Left cardiac atrium (tissue), 4 donors: ENCODE results near the gene SLC2A6. TPM values are rescaled to one million over a fixed set of nuclear protein-coding genes. Genes with fewer than 3 reads are reported as not detected.

Experiments
- ATAC-seq, 2 donors: fragments of 200-7000 bp; cut with Tn5 transposase; one replicate each; pipeline ENCODE4 v1.9.1; 2020; ENCODE audit warnings: mild to moderate bottlenecking in 2 of 2, moderate library complexity in 2 of 2
- DNase-seq: peaks from one replicate; pipeline ENCODE4 v3.0.0-alpha.2; 2020
- intact Hi-C, 2 donors: fragments of 100-400 bp; cut with DNase I; formaldehyde crosslinking; loops; one replicate each; pipeline versions ENCODE4 v1.14.1 to v1.15.1; 2022 to 2023
- total RNA-seq, 2 donors: library from RNA; stranded (reverse); fragmentation: NEBNext Ultra II Directional; extraction: Animal tissue kit (Norgen Biotek cat#: 25700); gene quantifications; one replicate each; pipeline ENCODE4 v1.2.1, GENCODE V29; 2021
- donor health status: DM: no; HTN: yes; CAD: no.
- donor health status: DM: no; HTN: yes; CAD: no; lungs with severe emphysema.
- donor health status: DM: yes; HTN: yes; CAD: no.
- donor health status: Dilated cardiomyopathy.

SLC2A6 gene
- total RNA-seq, 2 donors from 2014 or later, result 4.3 to 7.4 TPM

- ATAC-seq (no peak), DNase-seq (no peak)
- intact Hi-C loops, result no loop called here
These were observed 53.8 kb downstream of the SLC2A6 start for GRCh38 chr9:133425049-133425632.

GRCh38 chr9:133424187-133424586 is 54.7 kb downstream of the SLC2A6 start:
- intact Hi-C loops, result no loop called here
- DNase-seq, result no peak
- ATAC-seq, result no peak

GRCh38 chr9:133423216-133423615 is 55.7 kb downstream of the SLC2A6 start:
- intact Hi-C loops, result no loop called here
- no peak for DNase-seq
- ATAC-seq, result no peak

GRCh38 chr9:133421615-133422542 is 57.0 kb downstream of the SLC2A6 start, which contains the start of gene ADAMTS13:
ADAMTS13 (plus strand) TSS chr9:133422367; CDS start chr9:133422444, 77 bp downstream.
- ATAC-seq, result no peak
- DNase-seq, result no peak
- intact Hi-C loops, result no loop called here

Other genes with a start within 250 kb of the SLC2A6 start
- 1 to 10 TPM; 1.7 to 2.1 TPM for gene ABO, start 203.9 kb downstream of the SLC2A6 start, total RNA-seq
- gene SURF6, start 142.9 kb downstream of the SLC2A6 start, total RNA-seq, result 10 to 100 TPM; 11.1 to 12.2 TPM
- gene MED22, start 131.0 kb downstream of the SLC2A6 start, total RNA-seq, result 10 to 100 TPM; 18.2 to 22.7 TPM
- gene RPL7A, start 130.9 kb downstream of the SLC2A6 start, total RNA-seq, result 1,000 to 10,000 TPM; 1,074 to 1,076 TPM
- 10 to 100 TPM; 34.1 to 42.5 TPM for gene SURF1, start 122.6 kb downstream of the SLC2A6 start, total RNA-seq
- gene SURF2, start 122.5 kb downstream of the SLC2A6 start, total RNA-seq, result 10 to 100 TPM; 10.6 to 15.5 TPM
- gene SURF4, start 103.0 kb downstream of the SLC2A6 start, total RNA-seq, result 100 to 1,000 TPM in 1 of 2 donors, 10 to 100 TPM in 1; 95.4 to 127 TPM
- 1 to 10 TPM in 1 of 2 donors, under 1 TPM in 1; 0.77 to 1.1 TPM for gene STKLD1, start 102.7 kb downstream of the SLC2A6 start, total RNA-seq
- gene REXO4, start 61.1 kb downstream of the SLC2A6 start, total RNA-seq, result 10 to 100 TPM; 12.2 to 12.6 TPM
- gene ADAMTS13, start 56.7 kb downstream of the SLC2A6 start, total RNA-seq, result 1 to 10 TPM; 2.0 to 2.3 TPM
- 10 to 100 TPM in 1 of 2 donors, 1 to 10 TPM in 1; 9.6 to 13.0 TPM for gene CACFD1, start 19.1 kb downstream of the SLC2A6 start, total RNA-seq
- gene MYMK, start 45.9 kb upstream of the SLC2A6 start, total RNA-seq, result not detected
- 10 to 100 TPM; 13.9 to 16.7 TPM for gene ADAMTSL2, start 55.6 kb upstream of the SLC2A6 start, total RNA-seq
- under 1 TPM in 1 of 2 donors, not detected in 1; 0.37 TPM for gene FAM163B, start 130.3 kb upstream of the SLC2A6 start, total RNA-seq
- not detected for gene DBH, start 157.3 kb upstream of the SLC2A6 start, total RNA-seq